Measurements from ENCODE around the gene SLC6A16. TPM values are rescaled to one million over a fixed set of nuclear protein-coding genes. Genes with fewer than 3 reads are reported as not detected.

SLC6A16 gene
- total RNA-seq, 1 experiment from 2014 or later = 3.2 TPM

- Mint-ChIP-seq H3K27me3 (ENCODE audit: low read depth) (peaks cover 18% of the 10 kb centered on the region), H3K4me3 (peak overlapping the region; percentile 61 to 83), H3K27ac (peak overlapping the region in 2 of 3 experiments; percentile 86 to 97; a peak in 4 of 7 replicates), H3K36me3 (ENCODE audit: insufficient read depth in 1 of 3, low read depth in 3 of 3) (peaks cover 16 to 54% (median 36%) of the 10 kb centered on the region in 3 experiments), H3K4me1 (peaks cover 20 to 36% of the 10 kb centered on the region in 2 experiments), H3K9me3 (peaks cover 0 to 3% of the 10 kb centered on the region in 2 experiments; a peak in 2 of 5 replicates)
- H3K18ac ChIP-seq (ENCODE audit: insufficient read length, low read depth, low read length) = no peak overlapping the region
- H4K5ac ChIP-seq (ENCODE audit: insufficient read length, low read depth, low read length) = no peak overlapping the region
- no peaks in the 10 kb centered on the region for H3K79me2 ChIP-seq (ENCODE audit: insufficient read depth, low read length)
- H4K20me1 ChIP-seq (ENCODE audit: control insufficient read depth, insufficient read depth, insufficient read length) = no peaks in the 10 kb centered on the region
- H3K23me2 ChIP-seq (ENCODE audit: insufficient read length, low read depth, low read length, poor library complexity, severe bottlenecking) = peaks cover 12% of the 10 kb centered on the region
- WGBS (ENCODE audit: extremely low coverage, insufficient read length, low lambda C conversion rate) = no CpG with 5 or more reads among the region's 30 CpGs
- H3T11ph ChIP-seq (ENCODE audit: low read length) = no peak overlapping the region
- H3K14ac ChIP-seq (ENCODE audit: insufficient read depth, low read length) = 0 out of 2 replicates have a peak overlapping the region, but pooled peaks have one; percentile 48
- H2AK5ac ChIP-seq (ENCODE audit: insufficient read length, low read length) = no peak overlapping the region
- TF ChIP-seq, protein P1, sequence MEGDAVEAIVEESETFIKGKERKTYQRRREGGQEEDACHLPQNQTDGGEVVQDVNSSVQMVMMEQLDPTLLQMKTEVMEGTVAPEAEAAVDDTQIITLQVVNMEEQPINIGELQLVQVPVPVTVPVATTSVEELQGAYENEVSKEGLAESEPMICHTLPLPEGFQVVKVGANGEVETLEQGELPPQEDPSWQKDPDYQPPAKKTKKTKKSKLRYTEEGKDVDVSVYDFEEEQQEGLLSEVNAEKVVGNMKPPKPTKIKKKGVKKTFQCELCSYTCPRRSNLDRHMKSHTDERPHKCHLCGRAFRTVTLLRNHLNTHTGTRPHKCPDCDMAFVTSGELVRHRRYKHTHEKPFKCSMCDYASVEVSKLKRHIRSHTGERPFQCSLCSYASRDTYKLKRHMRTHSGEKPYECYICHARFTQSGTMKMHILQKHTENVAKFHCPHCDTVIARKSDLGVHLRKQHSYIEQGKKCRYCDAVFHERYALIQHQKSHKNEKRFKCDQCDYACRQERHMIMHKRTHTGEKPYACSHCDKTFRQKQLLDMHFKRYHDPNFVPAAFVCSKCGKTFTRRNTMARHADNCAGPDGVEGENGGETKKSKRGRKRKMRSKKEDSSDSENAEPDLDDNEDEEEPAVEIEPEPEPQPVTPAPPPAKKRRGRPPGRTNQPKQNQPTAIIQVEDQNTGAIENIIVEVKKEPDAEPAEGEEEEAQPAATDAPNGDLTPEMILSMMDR (conservative IDR thresholded peaks at IDR 0.05) = 0 out of 3 replicates have a peak, but pooled peaks have one; percentile 22
- H2BK120ac ChIP-seq (ENCODE audit: low read depth, low read length, poor library complexity, severe bottlenecking) = no peak overlapping the region
- no peak overlapping the region for H3K23ac ChIP-seq (ENCODE audit: insufficient read length, low read depth, low read length)
- no peak overlapping the region for H3K56ac ChIP-seq (ENCODE audit: insufficient read length, low read depth, low read length)
- DNase-seq = peak; percentile 98
- no peak overlapping the region for H2BK5ac ChIP-seq (ENCODE audit: insufficient read length, low read length)
- H4K8ac ChIP-seq (replicated peaks; ENCODE audit: insufficient read length, low read depth, low read length) = no peak overlapping the region
- H4K91ac ChIP-seq (ENCODE audit: insufficient read length, low read depth, low read length) = no peak overlapping the region
- H2BK12ac ChIP-seq (ENCODE audit: insufficient read length, low read depth, low read length) = no peak overlapping the region
- no peak overlapping the region for H2AFZ ChIP-seq (ENCODE audit: low read length)
- H3K9me3 ChIP-seq (ENCODE audit: control insufficient read depth, low read depth, low read length) = no peaks in the 10 kb centered on the region
- H3K9ac ChIP-seq (ENCODE audit: extremely low read depth, insufficient read length, low read length) = no peak overlapping the region
- no peak overlapping the region for H2BK15ac ChIP-seq (ENCODE audit: low read depth, low read length)
- H3K79me1 ChIP-seq (ENCODE audit: insufficient read depth, low read depth, low read length, poor library complexity, severe bottlenecking) = no peaks in the 10 kb centered on the region
- no peak overlapping the region for H2BK20ac ChIP-seq (ENCODE audit: low read depth, low read length, poor library complexity, severe bottlenecking)
- no peak overlapping the region for H3K4ac ChIP-seq (ENCODE audit: low read depth, low read length)
- peaks cover 3% of the 10 kb centered on the region; the same call in 1 of the 2 replicates for H3K27me3 ChIP-seq (ENCODE audit: insufficient read depth, low read length)
- peak overlapping the region; percentile 68 for H3K4me2 ChIP-seq (ENCODE audit: insufficient read depth, insufficient read length, low read length)
- H3K27ac ChIP-seq (ENCODE audit: insufficient read length, low read depth, low read length) = no peak overlapping the region
- H3K4me1 ChIP-seq (ENCODE audit: insufficient read depth, low read length) = peaks cover 2% of the 10 kb centered on the region; the same call in 1 of the 2 replicates
Observed at GRCh38 chr19:49338691-49339300, 13.8 kb upstream of the SLC6A16 start.
